HepG2 (cell line): ENCODE measurements around the gene GSS. TPM values are rescaled to one million over a fixed set of nuclear protein-coding genes. Genes with fewer than 3 reads are reported as not detected.

ENCODE experiments used
- E2F2 ChIP-seq: sonication (generic); formaldehyde crosslinking; IDR thresholded peaks from 2 replicates; pipeline ENCODE4 v1.4.0; 2020; ENCODE audit warnings: missing genetic modification reagents, borderline replicate concordance
- FOXC1 ChIP-seq: sonication (generic); formaldehyde crosslinking; IDR thresholded peaks from 2 replicates; pipeline ENCODE4 v1.8.0; 2022; ENCODE audit warnings: mild to moderate bottlenecking, missing genetic modification reagents, borderline replicate concordance
- HOXD1 ChIP-seq: sonication (generic); formaldehyde crosslinking; IDR thresholded peaks from 2 replicates; pipeline ENCODE4 v1.5.0; 2020; ENCODE audit warnings: missing genetic modification reagents
- KAT2B ChIP-seq: fragments of 150-350 bp; IDR thresholded peaks from 2 replicates; pipeline ENCODE4 v1.6.1; 2014; ENCODE audit warnings: low read depth, low read length, borderline replicate concordance
- NR0B2 ChIP-seq: sonication (generic); formaldehyde crosslinking; IDR thresholded peaks from 2 replicates; pipeline ENCODE4 v1.4.0; 2020; ENCODE audit warnings: mild to moderate bottlenecking, missing genetic modification reagents
- PHF8 ChIP-seq: sonication (generic); formaldehyde crosslinking; IDR thresholded peaks from 2 replicates; pipeline ENCODE4 v1.5.0; 2020; ENCODE audit warnings: missing genetic modification reagents
- SIX4 ChIP-seq: sonication (generic); formaldehyde crosslinking; IDR thresholded peaks from 2 replicates; pipeline ENCODE4 v1.4.0; 2020; ENCODE audit warnings: missing genetic modification reagents
- ZBTB2 ChIP-seq: sonication (generic); formaldehyde crosslinking; IDR thresholded peaks from 2 replicates; pipeline ENCODE4 v1.8.0; 2022; ENCODE audit warnings: low read depth, missing genetic modification reagents
- ZBTB40 ChIP-seq, 2 experiments: fragments of 450-650 bp in 1 of 2; sonication (generic) in 1 of 2; formaldehyde crosslinking in 1 of 2; IDR thresholded peaks; 2 replicates each; pipeline versions ENCODE4 v1.6.1 to v1.8.0; 2016 to 2022; ENCODE audit warnings: antibody characterized with exemption in 1 of 2, mild to moderate bottlenecking in 1 of 2, missing genetic modification reagents in 1 of 2
- ZNF362 ChIP-seq: sonication (generic); formaldehyde crosslinking; IDR thresholded peaks from 2 replicates; pipeline ENCODE4 v1.4.0; 2020; ENCODE audit warnings: missing genetic modification reagents, mild to moderate bottlenecking, borderline replicate concordance
- ZNF792 ChIP-seq: IDR thresholded peaks from 2 replicates; pipeline ENCODE4 v1.6.1; 2016
- ZNF83 ChIP-seq: sonication (generic); formaldehyde crosslinking; IDR thresholded peaks from 2 replicates; pipeline ENCODE4 v1.4.0; 2020; ENCODE audit warnings: missing genetic modification reagents, mild to moderate bottlenecking, borderline replicate concordance
- ZNF850 ChIP-seq: sonication (generic); formaldehyde crosslinking; conservative IDR thresholded peaks from 2 replicates; pipeline ENCODE4 v1.9.0; 2021; ENCODE audit warnings: mild to moderate bottlenecking, missing genetic modification reagents
- ZSCAN21 ChIP-seq: sonication (generic); formaldehyde crosslinking; IDR thresholded peaks from 2 replicates; pipeline ENCODE4 v1.8.0; 2022; ENCODE audit warnings: mild to moderate bottlenecking, missing genetic modification reagents, moderate library complexity, borderline replicate concordance
- polyA plus RNA-seq, 8 experiments: library from polyadenylated mRNA; depleted of rRNA in 3 of 8; stranded (reverse) in 7 of 8; unstranded in 1 of 8; fragments of >200 nt; fragmentation: Illumina TruSeq in 4 of 8; extraction: Trizol in 4 of 8; gene quantifications; 2 replicates each; pipeline versions ENCODE4 v1.2.1 to v1.2.3, GENCODE V29; 2011 to 2016; ENCODE audit warnings: low read depth in 4 of 8, missing spikeins in 1 of 8, mixed read lengths in 1 of 8; ENCODE audit not compliant: insufficient read depth in 1 of 8
- total RNA-seq, 5 experiments: library from RNA; depleted of rRNA; stranded (reverse); fragments of >200 nt; fragmentation: Illumina TruSeq; extraction: Trizol; gene quantifications; 2 replicates each; pipeline ENCODE4 v1.2.3, GENCODE V29; 2016; ENCODE audit warnings: low read depth in 1 of 5

Gene GSS
- total and polyA plus RNA-seq, 2 of the 13 experiments (the other 11 are each of a cell fraction or from before 2014, with no cell fraction given), result 80.1 to 102 TPM

GRCh38 chr20:34955231-34956040, at the start of gene GSS, which contains the start of gene MYH7B (continued):
- TF ChIP-seq ZBTB40 (IDR thresholded peaks at IDR 0.05) (no peak), ZBTB40 (CRISPR knock-in tag; IDR thresholded peaks at IDR 0.05) (peak; percentile 92), PHF8 (CRISPR knock-in tag) (peak; percentile 100), KAT2B (peak; percentile 57; the same call in 1 of the 2 replicates), NR0B2 (CRISPR knock-in tag) (no peak; the same call in 1 of the 2 replicates), ZSCAN21 (CRISPR knock-in tag) (peak; percentile 95), ZNF362 (CRISPR knock-in tag) (peak; percentile 78; the same call in 1 of the 2 replicates), SIX4 (CRISPR knock-in tag) (peak; percentile 65; the same call in 1 of the 2 replicates), ZNF850 (CRISPR knock-in tag) (no peak), ZBTB2 (peak; percentile 80; the same call in 1 of the 2 replicates), HOXD1 (CRISPR knock-in tag) (peak; percentile 91), E2F2 (peak; percentile 51; the same call in 1 of the 2 replicates), FOXC1 (peak; percentile 99), ZNF83 (CRISPR knock-in tag) (0 out of 2 replicates have a peak, but pooled peaks have one; percentile 43), ZNF792 (CRISPR knock-in tag) (peak; percentile 97)
